ENCODE data around the gene CCDC184.

- no peak for TF ChIP-seq CTCF (IDR thresholded peaks at IDR 0.05)
- no peak for TF ChIP-seq POLR2AphosphoS5 (IDR thresholded peaks at IDR 0.05)
Measured at GRCh38 chr12:48175613-48176416, 7.6 kb upstream of the CCDC184 start.

All from upper lobe of left lung (tissue), 4 donors.